Thyroid gland (tissue), 4 donors: ENCODE data around the gene CNTNAP5. TPM values are rescaled to one million over a fixed set of nuclear protein-coding genes. Genes with fewer than 3 reads are reported as not detected.

Source experiments
- DNase-seq, 2 donors: peaks; one replicate each; pipeline ENCODE4 v3.0.0-alpha.2; 2019
- H3K27ac ChIP-seq, 3 donors: fragments of 200-600 bp; sonication (generic); 1 replicate in 2 of 3; 2 replicates in 1 of 3; pipeline ENCODE4 v1.5.1; 2016 to 2019; ENCODE audit warnings: mild to moderate bottlenecking in 1 of 3, moderate library complexity in 1 of 3
- H3K27me3 ChIP-seq: fragments of 200-600 bp; sonication (generic); one replicate; pipeline ENCODE4 v1.5.1; 2019
- H3K36me3 ChIP-seq, 2 donors: fragments of 200-600 bp; sonication (generic); one replicate each; pipeline ENCODE4 v1.5.1; 2016 to 2019
- H3K4me1 ChIP-seq, 2 donors: fragments of 200-600 bp; sonication (generic); one replicate each; pipeline ENCODE4 v1.5.1; 2017 to 2019
- H3K4me3 ChIP-seq, 3 donors: fragments of 200-600 bp; sonication (generic); replicated peaks in 1 of 3; 1 replicate in 2 of 3; 2 replicates in 1 of 3; pipeline ENCODE4 v1.5.1; 2016; ENCODE audit warnings: mild to moderate bottlenecking in 1 of 3
- H3K9me3 ChIP-seq: fragments of 200-600 bp; sonication (generic); one replicate; pipeline ENCODE4 v1.5.1; 2017
- CTCF ChIP-seq, 6 experiments: fragments of 200-600 bp in 3 of 6; fragments of 450-650 bp in 3 of 6; sonication (generic) in 3 of 6; IDR thresholded peaks; one replicate each; pipeline ENCODE4 v1.5.1; 2016 to 2019; ENCODE audit warnings: antibody characterized with exemption in 6 of 6, mild to moderate bottlenecking in 2 of 6, inconsistent platforms in 1 of 6, moderate library complexity in 1 of 6
- POLR2A ChIP-seq, 2 donors: fragments of 450-650 bp; IDR thresholded peaks; one replicate each; pipeline ENCODE4 v1.6.1; 2017; ENCODE audit warnings: antibody characterized with exemption in 2 of 2, mild to moderate bottlenecking in 2 of 2, moderate library complexity in 1 of 2
- WGBS, 2 donors: methylation state at CpG; one replicate each; pipeline ENCODE4 v1.1.5; 2017; 5-methylcytosine and 5-hydroxymethylcytosine counted together
- intact Hi-C: fragments of 100-400 bp; cut with DNase I; formaldehyde crosslinking; loops from one replicate; pipeline ENCODE4 v1.15.1; 2023
- total RNA-seq, 4 donors: library from RNA; depleted of rRNA; stranded (reverse); fragments of >200 nt; gene quantifications; one replicate each; pipeline ENCODE4 v1.2.3, GENCODE V29; 2016

Gene CNTNAP5
- total RNA-seq, 4 donors from 2014 or later = not detected

GRCh38 chr2:124138076-124138475 is 113.0 kb downstream of the CNTNAP5 start:
- Histone ChIP-seq H3K36me3 (no peaks in the 10 kb centered on the region), H3K4me1 (no peaks in the 10 kb centered on the region), H3K27me3 (no peaks in the 10 kb centered on the region), H3K9me3 (no peaks in the 10 kb centered on the region), H3K27ac (no peak overlapping the region), H3K4me3 (no peak overlapping the region)
- 81 to 94% methylated on average over 3 of the region's 3 CpGs for WGBS, 2 donors
- DNase-seq = no peak
- TF ChIP-seq POLR2A (IDR thresholded peaks at IDR 0.05) (no peak), CTCF (IDR thresholded peaks at IDR 0.05) (no peak)
- intact Hi-C loops = no loop called here

GRCh38 chr2:124145982-124146381 is 120.9 kb downstream of the CNTNAP5 start:
- H3K27me3 ChIP-seq = no peaks in the 10 kb centered on the region
- DNase-seq = no peak
- WGBS, 2 donors = 67 to 79% methylated on average over 4 of the region's 4 CpGs
- no peak overlapping the region for H3K4me3 ChIP-seq
- TF ChIP-seq POLR2A (IDR thresholded peaks at IDR 0.05) = no peak
- no peak for TF ChIP-seq CTCF (IDR thresholded peaks at IDR 0.05)
- H3K4me1 ChIP-seq = no peaks in the 10 kb centered on the region
- no peaks in the 10 kb centered on the region for H3K36me3 ChIP-seq
- intact Hi-C loops = no loop called here
- H3K9me3 ChIP-seq = no peaks in the 10 kb centered on the region
- no peak overlapping the region for H3K27ac ChIP-seq

DNA sequence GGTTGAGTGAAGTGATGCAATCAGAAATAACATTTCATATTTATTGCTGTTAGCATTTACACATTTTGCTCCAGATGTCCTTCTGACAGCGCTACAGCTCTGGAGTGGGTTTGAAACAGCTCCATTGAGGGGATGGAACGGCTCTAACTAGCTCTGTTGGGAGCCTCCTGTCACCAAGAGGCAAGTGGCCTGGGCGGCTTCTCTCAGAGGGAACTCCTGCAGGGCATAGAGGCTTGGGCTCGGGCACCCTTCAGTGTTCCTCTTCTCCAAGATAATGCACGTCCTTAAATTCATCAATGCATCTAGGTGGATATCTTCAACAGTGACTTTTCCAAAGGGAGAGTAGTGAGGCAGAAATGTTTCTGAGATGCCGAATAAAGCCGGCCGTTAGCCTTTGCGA is 122.5 kb downstream of the CNTNAP5 start:
- H3K36me3 ChIP-seq = no peaks in the 10 kb centered on the region
- no peak overlapping the region for H3K4me3 ChIP-seq
- intact Hi-C loops = no loop called here
- 74 to 78% methylated on average over 9 of the region's 9 CpGs for WGBS, 2 donors
- no peak for DNase-seq
- H3K27ac ChIP-seq = no peak overlapping the region
- no peaks in the 10 kb centered on the region for H3K9me3 ChIP-seq
- H3K4me1 ChIP-seq = no peaks in the 10 kb centered on the region
- no peak for TF ChIP-seq CTCF (IDR thresholded peaks at IDR 0.05)
- no peak for TF ChIP-seq POLR2A (IDR thresholded peaks at IDR 0.05)
- H3K27me3 ChIP-seq = no peaks in the 10 kb centered on the region

DNA sequence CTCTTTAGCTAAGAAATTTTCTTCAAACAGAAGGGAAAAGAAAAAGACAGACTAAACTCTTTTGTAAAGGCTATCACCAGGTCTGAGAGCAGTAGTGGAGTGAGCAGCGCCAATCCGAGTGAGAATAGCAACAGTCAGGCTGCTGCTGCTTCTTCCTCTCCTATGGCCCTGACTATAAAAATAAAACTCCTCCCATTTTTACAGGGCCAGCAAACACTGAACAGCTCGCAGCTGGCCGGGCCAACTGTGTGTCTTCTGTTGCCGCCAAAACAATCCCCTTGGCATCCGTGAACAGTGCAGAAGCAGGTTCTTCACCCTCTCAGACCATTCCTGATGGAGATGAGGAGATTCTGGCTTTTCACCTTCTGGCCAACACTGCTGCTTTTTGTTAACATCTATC is 124.5 kb downstream of the CNTNAP5 start:
- H3K27me3 ChIP-seq = no peaks in the 10 kb centered on the region
- no peaks in the 10 kb centered on the region for H3K36me3 ChIP-seq
- no peak overlapping the region for H3K4me3 ChIP-seq
- no peak for TF ChIP-seq CTCF (IDR thresholded peaks at IDR 0.05)
- no peak for TF ChIP-seq POLR2A (IDR thresholded peaks at IDR 0.05)
- no peak for DNase-seq
- WGBS, 2 donors = 38 to 58% methylated on average over 6 of the region's 6 CpGs
- no peaks in the 10 kb centered on the region for H3K4me1 ChIP-seq
- no peak overlapping the region for H3K27ac ChIP-seq
- intact Hi-C loops = no loop called here
- no peaks in the 10 kb centered on the region for H3K9me3 ChIP-seq

GRCh38 chr2:124151691-124152090 is 126.6 kb downstream of the CNTNAP5 start:
- no peaks in the 10 kb centered on the region for H3K9me3 ChIP-seq
- no peaks in the 10 kb centered on the region for H3K36me3 ChIP-seq
- H3K4me3 ChIP-seq = no peak overlapping the region
- DNase-seq = no peak
- intact Hi-C loops = no loop called here
- no peaks in the 10 kb centered on the region for H3K27me3 ChIP-seq
- WGBS, 2 donors = 71% methylated on average over 4 of the region's 4 CpGs
- H3K4me1 ChIP-seq = no peaks in the 10 kb centered on the region
- TF ChIP-seq POLR2A (IDR thresholded peaks at IDR 0.05) (no peak), CTCF (IDR thresholded peaks at IDR 0.05) (no peak)
- no peak overlapping the region for H3K27ac ChIP-seq
